GM23338 (cell line): Measurements from ENCODE around the gene RILP. TPM values are rescaled to one million over a fixed set of nuclear protein-coding genes. Genes with fewer than 3 reads are reported as not detected.
A peak's percentile ranks its signal among the peaks of the same experiment; 100 is the strongest.

Experiments
- ATAC-seq: fragments of 200-7000 bp; cut with Tn5 transposase; 3 replicates; pipeline ENCODE4 v1.9.1; 2020
- DNase-seq: peaks from one replicate; pipeline ENCODE4 v3.0.0-alpha.2; 2015; ENCODE audit warnings: low spot score
- H2AFZ ChIP-seq: fragments of 200-600 bp; sonication (generic); 2 replicates; pipeline ENCODE4 v1.8.0; 2016; ENCODE audit warnings: antibody characterized with exemption, mild to moderate bottlenecking, moderate library complexity
- H3F3A ChIP-seq: fragments of 200-600 bp; sonication (generic); replicated peaks from 2 replicates; pipeline ENCODE4 v1.8.0; 2017; ENCODE audit warnings: antibody characterized with exemption, mixed run types, low read depth
- H3K27ac ChIP-seq: fragments of 200-600 bp; sonication (generic); 2 replicates; pipeline ENCODE4 v1.6.1; 2016; ENCODE audit warnings: low read depth
- H3K27me3 ChIP-seq: fragments of 200-600 bp; sonication (generic); 2 replicates; pipeline ENCODE4 v1.8.0; 2016; ENCODE audit warnings: mild to moderate bottlenecking, mixed run types, moderate library complexity; ENCODE audit not compliant: insufficient read depth
- H3K36me3 ChIP-seq: fragments of 200-600 bp; sonication (generic); 2 replicates; pipeline ENCODE4 v1.8.0; 2016; ENCODE audit warnings: mild to moderate bottlenecking; ENCODE audit not compliant: insufficient read depth
- H3K4me1 ChIP-seq: fragments of 200-600 bp; sonication (generic); 2 replicates; pipeline ENCODE4 v1.8.0; 2016; ENCODE audit warnings: mild to moderate bottlenecking, moderate library complexity; ENCODE audit not compliant: insufficient read depth
- H3K4me2 ChIP-seq: fragments of 200-600 bp; sonication (generic); 2 replicates; pipeline ENCODE4 v1.7.1; 2017; ENCODE audit warnings: mixed run types
- H3K4me3 ChIP-seq: fragments of 200-600 bp; sonication (generic); 2 replicates; pipeline ENCODE4 v1.6.1; 2016; ENCODE audit warnings: mixed run types
- H3K79me2 ChIP-seq: fragments of 200-600 bp; sonication (generic); replicated peaks from 2 replicates; pipeline ENCODE4 v1.8.0; 2017; ENCODE audit warnings: mild to moderate bottlenecking; ENCODE audit not compliant: insufficient read depth
- H3K9me2 ChIP-seq: fragments of 200-600 bp; sonication (generic); 2 replicates; pipeline ENCODE4 v1.8.0; 2017; ENCODE audit not compliant: insufficient read depth
- H4K20me1 ChIP-seq: fragments of 200-600 bp; sonication (generic); replicated peaks from 2 replicates; pipeline ENCODE4 v1.8.0; 2017; ENCODE audit warnings: mild to moderate bottlenecking; ENCODE audit not compliant: insufficient read depth
- H3K27ac Mint-ChIP-seq: 2 replicates; pipeline ENCODE4 v1.8.0; 2020; ENCODE audit warnings: inconsistent platforms, mild to moderate bottlenecking, moderate library complexity, mixed read lengths
- H3K27me3 Mint-ChIP-seq: 3 replicates; pipeline ENCODE4 v1.8.0; 2022; ENCODE audit warnings: low read depth, mild to moderate bottlenecking, moderate library complexity, mixed read lengths, inconsistent platforms; ENCODE audit not compliant: insufficient read depth, poor library complexity
- H3K36me3 Mint-ChIP-seq: 3 replicates; pipeline ENCODE4 v1.8.0; 2021; ENCODE audit warnings: low read depth, mild to moderate bottlenecking, inconsistent platforms, moderate library complexity, mixed read lengths
- H3K4me1 Mint-ChIP-seq: 3 replicates; pipeline ENCODE4 v1.8.0; 2020; ENCODE audit warnings: mild to moderate bottlenecking, inconsistent platforms, mixed read lengths
- H3K4me3 Mint-ChIP-seq: 3 replicates; pipeline ENCODE4 v1.8.0; 2021; ENCODE audit warnings: moderate library complexity, mild to moderate bottlenecking, inconsistent platforms, mixed read lengths
- H3K9me3 Mint-ChIP-seq: 3 replicates; pipeline ENCODE4 v1.8.0; 2020; ENCODE audit warnings: moderate library complexity, mild to moderate bottlenecking, inconsistent platforms, mixed read lengths
- CREB1 ChIP-seq: fragments of 250-450 bp; sonication (Bioruptor Pico); IDR thresholded peaks from 2 replicates; pipeline ENCODE4 v1.5.0; 2020; ENCODE audit warnings: low read depth, mild to moderate bottlenecking, moderate library complexity
- ETS1 ChIP-seq: IDR thresholded peaks from 2 replicates; pipeline ENCODE4 v1.6.1; 2016; ENCODE audit warnings: antibody characterized with exemption
- EZH2 ChIP-seq: fragments of 200-600 bp; sonication (generic); IDR thresholded peaks from one replicate; pipeline ENCODE4 v1.8.0; 2017; ENCODE audit warnings: antibody characterized with exemption, mild to moderate bottlenecking, low read depth; ENCODE audit not compliant: unreplicated experiment
- EZH2phosphoT487 ChIP-seq: fragments of 200-600 bp; sonication (generic); IDR thresholded peaks from one replicate; pipeline ENCODE4 v1.8.1; 2018; ENCODE audit warnings: antibody characterized with exemption; ENCODE audit not compliant: unreplicated experiment
- JUNB ChIP-seq: IDR thresholded peaks from one replicate; pipeline ENCODE4 v1.6.1; 2016; ENCODE audit warnings: antibody characterized with exemption; ENCODE audit not compliant: unreplicated experiment
- NANOG ChIP-seq: IDR thresholded peaks from 2 replicates; pipeline ENCODE4 v1.6.1; 2016; ENCODE audit warnings: antibody characterized with exemption, borderline replicate concordance
- POLR2AphosphoS5 ChIP-seq: IDR thresholded peaks from 2 replicates; pipeline ENCODE4 v1.6.1; 2016; ENCODE audit warnings: antibody characterized with exemption, low read depth
- STAT1 ChIP-seq: IDR thresholded peaks from one replicate; pipeline ENCODE4 v1.6.1; 2016; ENCODE audit warnings: antibody characterized with exemption; ENCODE audit not compliant: unreplicated experiment
- polyA plus RNA-seq: library from polyadenylated mRNA; unstranded; fragments of >200 nt; fragmentation: Nextera tagmentation; extraction: Ambion mirVana; gene quantifications from 2 replicates; pipeline ENCODE4 v1.2.1, GENCODE V29; 2016
- total RNA-seq: library from RNA; depleted of rRNA; stranded (reverse); fragments of >200 nt; shearing (Covaris generic); gene quantifications from 2 replicates; pipeline ENCODE4 v1.2.3, GENCODE V29; 2014
- TF ChIP-seq, protein P1 (sequence below), 2 experiments: fragments of 200-600 bp in 1 of 2; sonication (generic) in 1 of 2; conservative IDR thresholded peaks; 2 replicates each; pipeline versions ENCODE4 v1.5.1 to v1.6.1; 2016 to 2017; ENCODE audit warnings: antibody characterized with exemption in 2 of 2, low read depth in 2 of 2, mild to moderate bottlenecking in 2 of 2, moderate library complexity in 1 of 2
- TF ChIP-seq, protein P2 (sequence below): fragments of 250-450 bp; sonication (Bioruptor Pico); IDR thresholded peaks from 2 replicates; pipeline ENCODE4 v1.5.0; 2020; ENCODE audit warnings: mild to moderate bottlenecking, moderate library complexity

RILP gene
- total and polyA plus RNA-seq, 2 experiments from 2014 or later = 9.2 to 10.8 TPM

DNA sequence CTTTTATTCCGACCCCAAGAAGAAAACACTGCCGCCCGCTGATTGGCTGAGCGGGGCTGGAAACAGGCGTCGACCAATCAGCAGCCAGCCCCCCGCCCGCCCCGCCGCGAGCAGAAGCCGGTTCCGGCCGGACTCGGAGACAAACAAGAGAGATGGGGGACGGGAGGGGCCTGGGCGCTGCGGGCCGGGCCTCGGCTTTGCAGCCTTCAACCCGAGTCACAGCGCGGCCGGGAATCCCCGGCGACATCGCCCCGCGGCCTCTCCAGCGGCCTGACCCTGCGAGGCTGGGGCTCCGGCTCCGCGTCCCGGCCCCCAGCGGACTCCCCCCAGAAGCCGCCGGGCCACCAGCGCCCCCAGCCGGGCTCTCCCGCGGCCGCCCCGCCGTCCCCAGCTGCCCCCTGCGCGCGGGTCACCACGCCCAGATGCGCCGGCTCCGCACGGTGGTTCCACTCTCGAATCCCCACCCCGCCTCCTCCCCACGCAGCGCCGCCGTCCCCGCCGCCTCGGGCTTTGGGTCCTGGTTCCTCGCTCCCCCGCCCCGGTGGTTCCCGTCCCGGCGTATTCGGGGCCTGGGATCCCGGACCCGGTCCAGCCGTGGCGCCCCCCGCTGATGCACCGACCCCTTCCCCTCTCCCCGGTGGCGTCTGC, 20.7 kb downstream of the RILP start:
- Mint-ChIP-seq H3K4me3 (peak overlapping the region; percentile 76), H3K27ac (peak overlapping the region; percentile 89), H3K36me3 (no peaks in the 10 kb centered on the region; the same call in 2 of the 3 replicates), H3K4me1 (peaks cover 24% of the 10 kb centered on the region), H3K9me3 (peaks cover 2% of the 10 kb centered on the region; the same call in 2 of the 3 replicates), H3K27me3 (peaks cover 17% of the 10 kb centered on the region)
- H3F3A ChIP-seq = 0 out of 2 replicates have a peak, but pooled peaks cover 13% of the 10 kb centered on the region
- H3K4me3 ChIP-seq = peak overlapping the region; percentile 86
- peak overlapping the region; percentile 94 for H2AFZ ChIP-seq
- DNase-seq = peak; percentile 98
- H3K79me2 ChIP-seq = no peaks in the 10 kb centered on the region
- H4K20me1 ChIP-seq = no peaks in the 10 kb centered on the region
- peaks cover 8% of the 10 kb centered on the region; the same call in 1 of the 2 replicates for H3K27me3 ChIP-seq
- H3K4me1 ChIP-seq = no peaks in the 10 kb centered on the region; the same call in 1 of the 2 replicates
- TF ChIP-seq JUNB (no peak), STAT1 (no peak), CREB1 (CRISPR knock-in tag) (no peak), POLR2AphosphoS5 (peak; percentile 54)
- TF ChIP-seq, protein P1, sequence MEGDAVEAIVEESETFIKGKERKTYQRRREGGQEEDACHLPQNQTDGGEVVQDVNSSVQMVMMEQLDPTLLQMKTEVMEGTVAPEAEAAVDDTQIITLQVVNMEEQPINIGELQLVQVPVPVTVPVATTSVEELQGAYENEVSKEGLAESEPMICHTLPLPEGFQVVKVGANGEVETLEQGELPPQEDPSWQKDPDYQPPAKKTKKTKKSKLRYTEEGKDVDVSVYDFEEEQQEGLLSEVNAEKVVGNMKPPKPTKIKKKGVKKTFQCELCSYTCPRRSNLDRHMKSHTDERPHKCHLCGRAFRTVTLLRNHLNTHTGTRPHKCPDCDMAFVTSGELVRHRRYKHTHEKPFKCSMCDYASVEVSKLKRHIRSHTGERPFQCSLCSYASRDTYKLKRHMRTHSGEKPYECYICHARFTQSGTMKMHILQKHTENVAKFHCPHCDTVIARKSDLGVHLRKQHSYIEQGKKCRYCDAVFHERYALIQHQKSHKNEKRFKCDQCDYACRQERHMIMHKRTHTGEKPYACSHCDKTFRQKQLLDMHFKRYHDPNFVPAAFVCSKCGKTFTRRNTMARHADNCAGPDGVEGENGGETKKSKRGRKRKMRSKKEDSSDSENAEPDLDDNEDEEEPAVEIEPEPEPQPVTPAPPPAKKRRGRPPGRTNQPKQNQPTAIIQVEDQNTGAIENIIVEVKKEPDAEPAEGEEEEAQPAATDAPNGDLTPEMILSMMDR (conservative IDR thresholded peaks at IDR 0.05; ENCODE audit: low read depth in 2 of 2) = peak; percentile 13 to 39; a peak in 2 of 4 replicates
- peak overlapping the region; percentile 94 for H3K27ac ChIP-seq
- peak overlapping the region; percentile 98 for H3K4me2 ChIP-seq
- H3K36me3 ChIP-seq = no peaks in the 10 kb centered on the region
- no peaks in the 10 kb centered on the region for H3K9me2 ChIP-seq
- ATAC-seq = peak; percentile 70

DNA sequence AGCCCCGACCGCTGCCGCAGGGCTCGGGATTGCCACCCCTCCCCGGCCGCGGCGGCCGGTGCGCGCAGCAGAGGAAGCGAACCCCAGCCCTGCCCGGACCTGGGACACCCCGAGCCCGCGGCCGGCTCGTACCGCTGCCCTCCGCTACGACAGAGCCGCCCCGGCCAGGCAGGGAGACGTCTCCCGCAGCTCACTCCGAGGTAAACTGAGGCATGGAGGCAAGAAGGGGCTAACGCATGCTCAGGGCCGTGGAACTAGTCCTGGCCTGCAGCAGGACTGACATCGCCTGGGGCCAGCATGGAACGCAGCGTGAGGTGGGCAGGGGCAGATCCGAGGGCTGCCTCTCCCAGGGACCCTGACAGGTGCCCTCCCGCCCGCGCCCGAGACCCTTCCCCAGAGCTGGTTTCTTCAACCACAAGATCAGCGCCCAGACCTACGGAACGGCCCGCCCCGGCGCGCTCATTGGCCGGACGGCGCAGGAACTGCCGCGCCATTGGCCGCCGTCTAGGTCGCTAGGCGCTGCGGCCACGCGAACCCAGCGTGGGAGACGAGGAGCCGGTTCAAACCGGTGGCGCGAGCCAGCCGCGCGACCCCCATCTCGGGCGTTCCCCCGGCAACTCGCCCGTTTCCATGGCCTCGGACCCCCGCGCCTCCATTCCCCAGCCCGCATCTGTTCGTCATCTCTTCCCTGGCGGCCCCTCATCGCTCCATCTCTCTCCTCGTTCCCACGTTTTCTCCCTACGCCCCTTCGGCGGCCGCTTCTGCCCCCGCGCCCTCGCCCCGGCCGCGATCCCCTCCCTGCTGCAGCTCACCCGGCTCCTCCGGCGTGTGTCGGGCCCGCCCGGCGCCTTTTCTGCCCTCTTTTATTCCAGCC, 21.4 kb downstream of the RILP start, which contains the start of gene SLC43A2:
Gene SLC43A2 (minus strand): TSS at position 853 of the 874 bp plus-strand sequence. CDS start 960 bp downstream, outside the sequence.
- Histone ChIP-seq H3K9me2 (no peaks in the 10 kb centered on the region), H3F3A (0 out of 2 replicates have a peak, but pooled peaks cover 13% of the 10 kb centered on the region), H3K4me3 (peak within 1 kb of the TSS; percentile 86), H3K79me2 (no peaks in the 10 kb centered on the region), H4K20me1 (no peaks in the 10 kb centered on the region), H3K4me1 (no peaks in the 10 kb centered on the region; the same call in 1 of the 2 replicates), H2AFZ (peak within 1 kb of the TSS; percentile 94), H3K27me3 (peaks cover 8% of the 10 kb centered on the region; the same call in 1 of the 2 replicates), H3K27ac (peak within 1 kb of the TSS; percentile 94), H3K36me3 (no peaks in the 10 kb centered on the region), H3K4me2 (peak within 1 kb of the TSS; percentile 98)
- peak within 1 kb of the TSS; percentile 89 for H3K27ac Mint-ChIP-seq
- H3K36me3 Mint-ChIP-seq = no peaks in the 10 kb centered on the region; the same call in 2 of the 3 replicates
- DNase-seq (peak; percentile 95), ATAC-seq (peak; percentile 84)
- H3K27me3 Mint-ChIP-seq = peaks cover 17% of the 10 kb centered on the region
- peaks cover 24% of the 10 kb centered on the region for H3K4me1 Mint-ChIP-seq
- peaks cover 2% of the 10 kb centered on the region; the same call in 2 of the 3 replicates for H3K9me3 Mint-ChIP-seq
- peak within 1 kb of the TSS; percentile 76 for H3K4me3 Mint-ChIP-seq
- TF ChIP-seq EZH2phosphoT487 (no peak), POLR2AphosphoS5 (no peak; the same call in 1 of the 2 replicates), EZH2 (no peak), CREB1 (CRISPR knock-in tag) (no peak), NANOG (no peak), ETS1 (no peak)
- TF ChIP-seq, protein P2, sequence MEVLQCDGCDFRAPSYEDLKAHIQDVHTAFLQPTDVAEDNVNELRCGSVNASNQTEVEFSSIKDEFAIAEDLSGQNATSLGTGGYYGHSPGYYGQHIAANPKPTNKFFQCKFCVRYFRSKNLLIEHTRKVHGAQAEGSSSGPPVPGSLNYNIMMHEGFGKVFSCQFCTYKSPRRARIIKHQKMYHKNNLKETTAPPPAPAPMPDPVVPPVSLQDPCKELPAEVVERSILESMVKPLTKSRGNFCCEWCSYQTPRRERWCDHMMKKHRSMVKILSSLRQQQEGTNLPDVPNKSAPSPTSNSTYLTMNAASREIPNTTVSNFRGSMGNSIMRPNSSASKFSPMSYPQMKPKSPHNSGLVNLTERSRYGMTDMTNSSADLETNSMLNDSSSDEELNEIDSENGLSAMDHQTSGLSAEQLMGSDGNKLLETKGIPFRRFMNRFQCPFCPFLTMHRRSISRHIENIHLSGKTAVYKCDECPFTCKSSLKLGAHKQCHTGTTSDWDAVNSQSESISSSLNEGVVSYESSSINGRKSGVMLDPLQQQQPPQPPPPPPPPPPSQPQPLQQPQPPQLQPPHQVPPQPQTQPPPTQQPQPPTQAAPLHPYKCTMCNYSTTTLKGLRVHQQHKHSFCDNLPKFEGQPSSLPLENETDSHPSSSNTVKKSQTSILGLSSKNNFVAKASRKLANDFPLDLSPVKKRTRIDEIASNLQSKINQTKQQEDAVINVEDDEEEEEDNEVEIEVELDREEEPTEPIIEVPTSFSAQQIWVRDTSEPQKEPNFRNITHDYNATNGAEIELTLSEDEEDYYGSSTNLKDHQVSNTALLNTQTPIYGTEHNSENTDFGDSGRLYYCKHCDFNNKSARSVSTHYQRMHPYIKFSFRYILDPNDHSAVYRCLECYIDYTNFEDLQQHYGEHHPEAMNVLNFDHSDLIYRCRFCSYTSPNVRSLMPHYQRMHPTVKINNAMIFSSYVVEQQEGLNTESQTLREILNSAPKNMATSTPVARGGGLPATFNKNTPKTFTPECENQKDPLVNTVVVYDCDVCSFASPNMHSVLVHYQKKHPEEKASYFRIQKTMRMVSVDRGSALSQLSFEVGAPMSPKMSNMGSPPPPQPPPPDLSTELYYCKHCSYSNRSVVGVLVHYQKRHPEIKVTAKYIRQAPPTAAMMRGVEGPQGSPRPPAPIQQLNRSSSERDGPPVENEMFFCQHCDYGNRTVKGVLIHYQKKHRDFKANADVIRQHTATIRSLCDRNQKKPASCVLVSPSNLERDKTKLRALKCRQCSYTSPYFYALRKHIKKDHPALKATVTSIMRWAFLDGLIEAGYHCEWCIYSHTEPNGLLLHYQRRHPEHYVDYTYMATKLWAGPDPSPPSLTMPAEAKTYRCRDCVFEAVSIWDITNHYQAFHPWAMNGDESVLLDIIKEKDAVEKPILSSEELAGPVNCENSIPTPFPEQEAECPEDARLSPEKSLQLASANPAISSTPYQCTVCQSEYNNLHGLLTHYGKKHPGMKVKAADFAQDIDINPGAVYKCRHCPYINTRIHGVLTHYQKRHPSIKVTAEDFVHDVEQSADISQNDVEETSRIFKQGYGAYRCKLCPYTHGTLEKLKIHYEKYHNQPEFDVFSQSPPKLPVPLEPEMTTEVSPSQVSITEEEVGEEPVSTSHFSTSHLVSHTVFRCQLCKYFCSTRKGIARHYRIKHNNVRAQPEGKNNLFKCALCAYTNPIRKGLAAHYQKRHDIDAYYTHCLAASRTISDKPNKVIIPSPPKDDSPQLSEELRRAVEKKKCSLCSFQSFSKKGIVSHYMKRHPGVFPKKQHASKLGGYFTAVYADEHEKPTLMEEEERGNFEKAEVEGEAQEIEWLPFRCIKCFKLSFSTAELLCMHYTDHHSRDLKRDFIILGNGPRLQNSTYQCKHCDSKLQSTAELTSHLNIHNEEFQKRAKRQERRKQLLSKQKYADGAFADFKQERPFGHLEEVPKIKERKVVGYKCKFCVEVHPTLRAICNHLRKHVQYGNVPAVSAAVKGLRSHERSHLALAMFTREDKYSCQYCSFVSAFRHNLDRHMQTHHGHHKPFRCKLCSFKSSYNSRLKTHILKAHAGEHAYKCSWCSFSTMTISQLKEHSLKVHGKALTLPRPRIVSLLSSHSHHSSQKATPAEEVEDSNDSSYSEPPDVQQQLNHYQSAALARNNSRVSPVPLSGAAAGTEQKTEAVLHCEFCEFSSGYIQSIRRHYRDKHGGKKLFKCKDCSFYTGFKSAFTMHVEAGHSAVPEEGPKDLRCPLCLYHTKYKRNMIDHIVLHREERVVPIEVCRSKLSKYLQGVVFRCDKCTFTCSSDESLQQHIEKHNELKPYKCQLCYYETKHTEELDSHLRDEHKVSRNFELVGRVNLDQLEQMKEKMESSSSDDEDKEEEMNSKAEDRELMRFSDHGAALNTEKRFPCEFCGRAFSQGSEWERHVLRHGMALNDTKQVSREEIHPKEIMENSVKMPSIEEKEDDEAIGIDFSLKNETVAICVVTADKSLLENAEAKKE (CRISPR knock-in tag) = no peak
